ENCODE results near the gene CTXN1. TPM values are rescaled to one million over a fixed set of nuclear protein-coding genes. Genes with fewer than 3 reads are reported as not detected.

CTXN1 gene
- total and polyA plus RNA-seq, 2 donors (not counting 1 experiment from before 2014, with no cell fraction given): 0.66 to 0.85 TPM

DNA sequence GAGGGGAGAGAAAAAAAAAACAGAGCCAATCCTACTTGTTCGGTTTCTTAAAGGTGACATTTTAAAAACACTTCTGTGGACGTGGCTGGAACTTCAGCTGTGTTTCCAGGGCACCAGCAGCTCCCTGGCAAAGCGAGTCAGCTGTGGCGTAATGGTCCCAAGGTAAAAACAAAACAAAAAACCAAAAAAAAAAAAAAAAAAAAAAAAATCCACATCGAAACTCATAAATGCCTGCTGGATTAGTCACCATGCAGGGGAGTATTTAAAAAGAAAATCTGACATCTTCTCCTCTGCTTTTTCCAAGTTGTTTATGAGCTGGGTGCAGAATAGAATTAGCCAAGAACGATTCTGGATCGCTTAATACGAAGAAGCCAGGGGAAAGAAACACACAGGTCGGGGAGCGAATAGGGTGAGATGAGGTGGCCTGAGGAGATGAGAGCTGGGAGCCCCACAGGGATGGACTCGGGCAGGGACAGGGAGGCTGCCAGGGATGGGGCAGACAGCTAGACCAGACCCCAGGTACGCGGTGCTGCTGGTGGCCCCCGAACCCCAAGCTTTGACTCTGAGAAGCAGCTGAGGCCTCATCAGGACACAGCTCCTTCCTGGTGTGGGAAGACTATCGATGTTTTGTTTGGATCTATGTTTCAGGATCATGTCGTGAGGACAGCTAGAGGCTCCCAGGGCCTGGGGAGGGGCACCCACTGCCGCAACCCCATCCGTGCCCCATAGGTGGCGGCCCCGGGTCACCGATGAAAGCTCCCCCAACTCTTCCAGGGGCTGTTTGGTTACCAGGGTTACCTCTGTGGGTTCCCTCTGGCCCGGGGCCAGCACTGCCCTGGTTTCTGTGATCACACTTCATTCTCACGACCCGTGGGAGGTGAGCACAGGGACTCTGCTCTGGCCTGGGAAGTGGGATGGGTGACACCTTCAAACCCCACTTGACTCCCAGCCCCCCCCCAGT, 3.1 kb upstream of the CTXN1 start:
- peaks cover 24% of the 10 kb centered on the region for H3K4me1 ChIP-seq (ENCODE audit: control insufficient read depth, extremely low read depth, insufficient read depth, low read length)
- H3K9ac ChIP-seq (ENCODE audit: insufficient read depth, low read length): peak overlapping the region; percentile 64
- H3K79me2 ChIP-seq (ENCODE audit: control insufficient read depth, insufficient read depth, low read length): no peaks in the 10 kb centered on the region
- H3K4me3 ChIP-seq (replicated peaks in 1 of 4; ENCODE audit: control extremely low read depth in 1 of 4, insufficient read depth in 1 of 4, low read depth in 3 of 4, low read length in 4 of 4): peak overlapping the region in 2 of 4 experiments; percentile 14 to 21
- no peaks in the 10 kb centered on the region for H3K27me3 ChIP-seq (ENCODE audit: control insufficient read depth, insufficient read depth, low read length)
- H3K36me3 ChIP-seq (ENCODE audit: control insufficient read depth, insufficient read depth, low read length): peaks cover 30% of the 10 kb centered on the region
- peak overlapping the region; percentile 86 for H3K4me2 ChIP-seq (ENCODE audit: extremely low read depth, insufficient read depth, low read length)
- no peaks in the 10 kb centered on the region for H3K9me3 ChIP-seq (ENCODE audit: control insufficient read depth, insufficient read depth, low read depth, low read length)
- H3K27ac ChIP-seq (ENCODE audit: insufficient read depth, low read length): peak overlapping the region; percentile 92
- peak; percentile 84 to 85 for DNase-seq (ENCODE audit: low read depth in 2 of 2)
- no peak overlapping the region for H2AFZ ChIP-seq (ENCODE audit: low read length)
- TF ChIP-seq, protein P1, sequence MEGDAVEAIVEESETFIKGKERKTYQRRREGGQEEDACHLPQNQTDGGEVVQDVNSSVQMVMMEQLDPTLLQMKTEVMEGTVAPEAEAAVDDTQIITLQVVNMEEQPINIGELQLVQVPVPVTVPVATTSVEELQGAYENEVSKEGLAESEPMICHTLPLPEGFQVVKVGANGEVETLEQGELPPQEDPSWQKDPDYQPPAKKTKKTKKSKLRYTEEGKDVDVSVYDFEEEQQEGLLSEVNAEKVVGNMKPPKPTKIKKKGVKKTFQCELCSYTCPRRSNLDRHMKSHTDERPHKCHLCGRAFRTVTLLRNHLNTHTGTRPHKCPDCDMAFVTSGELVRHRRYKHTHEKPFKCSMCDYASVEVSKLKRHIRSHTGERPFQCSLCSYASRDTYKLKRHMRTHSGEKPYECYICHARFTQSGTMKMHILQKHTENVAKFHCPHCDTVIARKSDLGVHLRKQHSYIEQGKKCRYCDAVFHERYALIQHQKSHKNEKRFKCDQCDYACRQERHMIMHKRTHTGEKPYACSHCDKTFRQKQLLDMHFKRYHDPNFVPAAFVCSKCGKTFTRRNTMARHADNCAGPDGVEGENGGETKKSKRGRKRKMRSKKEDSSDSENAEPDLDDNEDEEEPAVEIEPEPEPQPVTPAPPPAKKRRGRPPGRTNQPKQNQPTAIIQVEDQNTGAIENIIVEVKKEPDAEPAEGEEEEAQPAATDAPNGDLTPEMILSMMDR (conservative IDR thresholded peaks at IDR 0.05 in 1 of 2, IDR thresholded peaks at IDR 0.05 in 1 of 2; ENCODE audit: low read depth in 1 of 2, low read length in 2 of 2): peak; percentile 38 to 42
- TF ChIP-seq EZH2 (IDR thresholded peaks at IDR 0.05; ENCODE audit: low read length, missing control alignments): no peak
- no peaks in the 10 kb centered on the region for H4K20me1 ChIP-seq (ENCODE audit: control insufficient read depth, extremely low read depth, insufficient read depth, low read length)

DNA sequence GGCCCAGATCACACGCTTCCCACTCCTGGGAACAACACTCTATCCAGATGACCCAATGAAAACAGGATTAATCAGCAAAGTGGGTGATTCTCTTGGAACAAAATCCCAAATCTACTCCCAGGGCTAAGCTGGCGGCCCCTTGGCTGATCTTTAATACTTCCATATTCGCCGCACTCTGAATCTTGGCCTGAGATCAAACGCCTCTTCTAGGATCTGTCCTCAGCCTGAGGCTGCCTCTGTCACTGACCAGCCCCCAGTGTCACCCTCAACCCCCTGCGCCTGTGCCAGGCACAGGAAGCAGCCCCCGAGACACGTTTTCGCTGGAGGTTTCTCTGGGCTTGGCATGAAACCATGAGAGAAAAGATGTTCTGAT, 2.4 kb upstream of the CTXN1 start:
- Histone ChIP-seq H3K9ac (ENCODE audit: insufficient read depth, low read length) (peak overlapping the region; percentile 64), H3K4me3 (replicated peaks in 1 of 4; ENCODE audit: control extremely low read depth in 1 of 4, insufficient read depth in 1 of 4, low read depth in 3 of 4, low read length in 4 of 4) (peak overlapping the region in 2 of 4 experiments; percentile 14 to 21), H3K9me3 (ENCODE audit: control insufficient read depth, insufficient read depth, low read depth, low read length) (no peaks in the 10 kb centered on the region), H3K79me2 (ENCODE audit: control insufficient read depth, insufficient read depth, low read length) (no peaks in the 10 kb centered on the region), H3K4me1 (ENCODE audit: control insufficient read depth, extremely low read depth, insufficient read depth, low read length) (peaks cover 24% of the 10 kb centered on the region), H3K27me3 (ENCODE audit: control insufficient read depth, insufficient read depth, low read length) (no peaks in the 10 kb centered on the region), H2AFZ (ENCODE audit: low read length) (no peak overlapping the region), H4K20me1 (ENCODE audit: control insufficient read depth, extremely low read depth, insufficient read depth, low read length) (no peaks in the 10 kb centered on the region), H3K4me2 (ENCODE audit: extremely low read depth, insufficient read depth, low read length) (peak overlapping the region; percentile 78), H3K36me3 (ENCODE audit: control insufficient read depth, insufficient read depth, low read length) (peaks cover 25% of the 10 kb centered on the region), H3K27ac (ENCODE audit: insufficient read depth, low read length) (peak overlapping the region; percentile 92)
- peak in 1 of 2 donors; percentile 29 for DNase-seq (ENCODE audit: low read depth in 2 of 2)
- no peak for TF ChIP-seq EZH2 (IDR thresholded peaks at IDR 0.05; ENCODE audit: low read length, missing control alignments)
- TF ChIP-seq, protein P1 (conservative IDR thresholded peaks at IDR 0.05 in 1 of 2, IDR thresholded peaks at IDR 0.05 in 1 of 2; ENCODE audit: low read depth in 1 of 2, low read length in 2 of 2): no peak

DNA sequence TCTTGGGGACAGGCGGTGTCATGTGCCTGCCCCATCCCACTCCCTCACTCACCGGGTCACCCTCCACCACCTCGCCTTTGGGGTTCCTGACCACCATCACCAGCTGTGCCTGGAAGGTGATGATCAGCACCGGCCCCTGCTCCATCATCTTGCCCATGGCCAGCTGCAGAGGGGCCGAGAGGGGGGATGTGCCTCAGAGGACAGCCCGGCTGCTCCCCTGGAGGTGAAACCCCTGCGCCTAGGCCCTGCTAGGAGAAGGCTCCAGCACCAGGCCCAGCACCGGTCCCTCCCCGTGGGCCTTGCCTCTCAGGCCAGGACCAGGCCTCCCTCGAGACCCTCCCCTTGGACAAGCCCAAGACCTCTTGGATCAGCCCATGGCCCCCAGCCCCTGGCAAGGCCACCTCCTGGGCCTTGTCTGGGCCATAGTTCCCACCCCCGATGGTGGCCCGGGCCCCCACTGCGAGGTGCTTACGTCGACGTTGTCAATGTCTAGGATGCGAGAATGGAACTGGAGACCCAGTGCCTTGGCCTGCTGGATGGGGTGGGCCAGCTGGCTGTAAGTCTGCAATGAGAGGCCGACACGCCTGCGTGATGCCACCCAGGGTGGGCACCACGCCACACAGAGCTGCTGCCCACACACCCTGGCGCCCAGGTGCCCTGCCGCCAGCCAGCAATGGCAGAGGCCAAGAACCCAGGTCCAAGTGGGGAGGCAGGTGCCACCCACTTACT, 1.8 kb upstream of the CTXN1 start:
- Histone ChIP-seq H3K9ac (ENCODE audit: insufficient read depth, low read length) (peak overlapping the region; percentile 64), H3K9me3 (ENCODE audit: control insufficient read depth, insufficient read depth, low read depth, low read length) (no peaks in the 10 kb centered on the region), H4K20me1 (ENCODE audit: control insufficient read depth, extremely low read depth, insufficient read depth, low read length) (no peaks in the 10 kb centered on the region), H3K4me3 (replicated peaks in 1 of 4; ENCODE audit: control extremely low read depth in 1 of 4, insufficient read depth in 1 of 4, low read depth in 3 of 4, low read length in 4 of 4) (no peak overlapping the region), H3K4me2 (ENCODE audit: extremely low read depth, insufficient read depth, low read length) (peak overlapping the region; percentile 78), H3K36me3 (ENCODE audit: control insufficient read depth, insufficient read depth, low read length) (peaks cover 20% of the 10 kb centered on the region), H3K4me1 (ENCODE audit: control insufficient read depth, extremely low read depth, insufficient read depth, low read length) (peaks cover 24% of the 10 kb centered on the region), H2AFZ (ENCODE audit: low read length) (no peak overlapping the region), H3K27ac (ENCODE audit: insufficient read depth, low read length) (peak overlapping the region; percentile 92), H3K27me3 (ENCODE audit: control insufficient read depth, insufficient read depth, low read length) (no peaks in the 10 kb centered on the region), H3K79me2 (ENCODE audit: control insufficient read depth, insufficient read depth, low read length) (no peaks in the 10 kb centered on the region)
- TF ChIP-seq, protein P1 (conservative IDR thresholded peaks at IDR 0.05 in 1 of 2, IDR thresholded peaks at IDR 0.05 in 1 of 2; ENCODE audit: low read depth in 1 of 2, low read length in 2 of 2): no peak
- TF ChIP-seq EZH2 (IDR thresholded peaks at IDR 0.05; ENCODE audit: low read length, missing control alignments): no peak
- no peak for DNase-seq (ENCODE audit: low read depth in 2 of 2)
